ENCODE data around the gene TRIM63.

TRIM63 gene

GRCh38 chr1:26023009-26023408, 44.4 kb downstream of the TRIM63 start:
- 95 to 96% methylated on average over 7 to 12 of the region's 13 CpGs for WGBS, 2 experiments (ENCODE audit: insufficient coverage in 2 of 2)
- Histone ChIP-seq H3K4me3 (ENCODE audit: extremely low read depth, insufficient read depth, low read length, poor library complexity, severe bottlenecking) (no peak overlapping the region), H3K4me1 (ENCODE audit: control insufficient read depth, insufficient read depth, low read length, poor library complexity, severe bottlenecking) (peaks cover 40% of the 10 kb centered on the region), H3K36me3 (ENCODE audit: control insufficient read depth, insufficient read depth, low read length) (no peaks in the 10 kb centered on the region), H3K27ac (ENCODE audit: low read depth, low read length, severe bottlenecking) (no peak overlapping the region), H3K9me3 (ENCODE audit: control insufficient read depth, low read length) (no peaks in the 10 kb centered on the region)

DNA sequence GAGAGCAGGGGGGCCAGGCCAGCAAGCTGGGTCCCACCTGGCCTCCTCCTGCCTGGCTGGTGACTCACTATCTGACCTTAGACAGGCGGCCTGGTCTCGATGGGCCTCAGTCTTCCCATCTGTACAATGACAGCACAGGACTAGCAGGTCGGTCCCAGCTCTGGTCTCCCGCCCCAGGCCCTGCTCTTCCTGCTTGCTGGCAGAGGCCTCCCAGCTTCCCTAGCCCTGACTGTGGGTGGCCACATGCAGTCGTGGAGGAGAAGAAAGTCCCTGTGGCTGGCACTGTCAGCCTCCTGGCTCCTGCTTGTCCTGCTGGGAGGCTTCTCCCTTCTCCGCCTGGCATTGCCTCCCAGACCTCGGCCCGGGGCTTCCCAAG, 45.0 kb downstream of the TRIM63 start:
- Histone ChIP-seq H3K36me3 (ENCODE audit: control insufficient read depth, insufficient read depth, low read length) (no peaks in the 10 kb centered on the region), H3K9me3 (ENCODE audit: control insufficient read depth, low read length) (no peaks in the 10 kb centered on the region), H3K27ac (ENCODE audit: low read depth, low read length, severe bottlenecking) (no peak overlapping the region), H3K4me3 (ENCODE audit: extremely low read depth, insufficient read depth, low read length, poor library complexity, severe bottlenecking) (no peak overlapping the region), H3K4me1 (ENCODE audit: control insufficient read depth, insufficient read depth, low read length, poor library complexity, severe bottlenecking) (peaks cover 46% of the 10 kb centered on the region)
- 94 to 95% methylated on average over 6 to 8 of the region's 8 CpGs for WGBS, 2 experiments (ENCODE audit: insufficient coverage in 2 of 2)

DNA sequence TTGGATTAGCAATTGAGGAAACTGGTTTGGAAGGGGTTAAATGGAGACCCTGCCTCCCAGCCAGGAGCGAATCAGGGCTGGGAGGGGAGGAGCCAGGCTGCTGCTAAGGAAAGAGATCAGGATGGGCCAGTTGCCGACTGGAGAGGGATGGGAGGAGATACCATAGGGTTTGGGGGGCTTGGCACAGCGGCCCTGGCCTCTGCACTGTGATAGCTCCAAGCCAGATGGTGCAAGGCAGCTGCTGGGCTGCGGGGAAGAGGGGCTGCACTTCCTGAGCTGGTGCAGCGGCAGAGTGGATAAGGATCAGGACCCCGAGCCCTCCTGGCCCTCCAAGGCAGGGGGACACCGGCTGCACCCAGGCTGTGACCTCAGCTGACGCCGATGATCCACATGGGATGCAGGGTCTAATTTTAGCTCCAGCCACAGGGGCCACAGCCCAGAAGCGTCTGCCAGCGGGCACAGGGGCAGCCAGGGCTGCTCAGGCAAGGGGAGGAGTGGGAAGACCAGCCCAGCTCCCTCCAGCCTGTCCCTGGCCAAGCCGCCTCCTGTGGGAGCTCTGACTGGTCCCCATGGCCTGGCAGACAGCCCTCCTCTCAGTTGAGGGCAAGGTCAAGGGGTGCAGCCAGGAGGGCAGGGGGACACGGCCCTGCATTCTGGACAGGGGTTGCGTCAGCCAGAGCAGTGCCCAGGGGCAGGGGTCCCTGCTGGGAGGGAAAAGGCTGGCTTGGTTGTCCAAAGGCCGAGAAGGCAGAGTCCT, 45.6 kb downstream of the TRIM63 start, which contains the start of gene EXTL1:
TSS of gene EXTL1 (plus strand) at position 129 of the 757 bp plus-strand sequence. CDS start 872 bp downstream, outside the sequence.
- Histone ChIP-seq H3K27ac (ENCODE audit: low read depth, low read length, severe bottlenecking) (peak within 1 kb of the TSS; percentile 23), H3K36me3 (ENCODE audit: control insufficient read depth, insufficient read depth, low read length) (no peaks in the 10 kb centered on the region), H3K9me3 (ENCODE audit: control insufficient read depth, low read length) (no peaks in the 10 kb centered on the region), H3K4me3 (ENCODE audit: extremely low read depth, insufficient read depth, low read length, poor library complexity, severe bottlenecking) (peak within 1 kb of the TSS; percentile 23), H3K4me1 (ENCODE audit: control insufficient read depth, insufficient read depth, low read length, poor library complexity, severe bottlenecking) (peaks cover 52% of the 10 kb centered on the region)
- 42 to 50% methylated on average over 13 to 15 of the region's 15 CpGs for WGBS, 2 experiments (ENCODE audit: insufficient coverage in 2 of 2)

GRCh38 chr1:26020941-26021646, 46.3 kb downstream of the TRIM63 start:
- Histone ChIP-seq H3K4me3 (ENCODE audit: extremely low read depth, insufficient read depth, low read length, poor library complexity, severe bottlenecking) (no peak overlapping the region), H3K4me1 (ENCODE audit: control insufficient read depth, insufficient read depth, low read length, poor library complexity, severe bottlenecking) (peaks cover 55% of the 10 kb centered on the region), H3K36me3 (ENCODE audit: control insufficient read depth, insufficient read depth, low read length) (no peaks in the 10 kb centered on the region), H3K27ac (ENCODE audit: low read depth, low read length, severe bottlenecking) (no peak overlapping the region), H3K9me3 (ENCODE audit: control insufficient read depth, low read length) (no peaks in the 10 kb centered on the region)
- 75 to 77% methylated on average over 4 to 5 of the region's 6 CpGs for WGBS, 2 experiments (ENCODE audit: insufficient coverage in 2 of 2)

- no peak overlapping the region for H3K4me3 ChIP-seq (ENCODE audit: extremely low read depth, insufficient read depth, low read length, poor library complexity, severe bottlenecking)
- peaks cover 55% of the 10 kb centered on the region for H3K4me1 ChIP-seq (ENCODE audit: control insufficient read depth, insufficient read depth, low read length, poor library complexity, severe bottlenecking)
- H3K36me3 ChIP-seq (ENCODE audit: control insufficient read depth, insufficient read depth, low read length), result no peaks in the 10 kb centered on the region
- no peak overlapping the region for H3K27ac ChIP-seq (ENCODE audit: low read depth, low read length, severe bottlenecking)
- 70 to 79% methylated on average over 5 to 6 of the region's 6 CpGs for WGBS, 2 experiments (ENCODE audit: insufficient coverage in 2 of 2)
- no peaks in the 10 kb centered on the region for H3K9me3 ChIP-seq (ENCODE audit: control insufficient read depth, low read length)
These were observed 47.1 kb downstream of the TRIM63 start for GRCh38 chr1:26020330-26020768.

DNA sequence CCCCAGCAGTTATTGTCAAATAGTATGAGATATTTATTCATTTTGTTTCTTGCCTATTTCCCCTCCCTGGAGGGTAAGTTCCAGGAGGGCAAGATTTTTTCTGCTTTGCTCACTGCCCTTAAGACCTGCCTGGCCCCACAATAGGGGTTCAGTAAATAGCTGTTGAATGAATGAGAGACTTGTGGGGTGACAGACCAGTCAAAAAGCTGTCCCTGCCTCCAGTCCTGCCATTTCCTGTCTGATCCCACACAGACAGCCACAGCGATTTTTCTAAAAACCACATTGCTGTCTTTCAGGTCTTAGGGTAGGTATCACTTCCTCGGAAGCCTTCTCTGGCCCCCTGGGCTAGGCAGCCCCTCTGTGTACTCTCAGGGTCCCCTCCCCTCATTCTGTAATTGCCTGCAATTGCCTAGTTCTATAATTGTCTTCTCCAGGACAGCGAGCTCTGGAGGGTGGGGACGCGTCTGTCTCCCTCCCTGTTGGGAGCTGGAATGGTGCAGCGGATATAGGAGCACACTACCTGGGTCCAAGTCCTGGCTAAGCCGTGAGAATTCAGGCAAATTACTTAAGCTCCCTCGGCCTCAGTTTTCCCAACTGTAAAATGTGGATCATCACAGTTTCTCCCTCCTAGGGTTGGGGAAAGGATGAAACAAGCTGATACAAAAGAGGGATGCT, 47.7 kb downstream of the TRIM63 start:
- Histone ChIP-seq H3K4me1 (ENCODE audit: control insufficient read depth, insufficient read depth, low read length, poor library complexity, severe bottlenecking) (peaks cover 55% of the 10 kb centered on the region), H3K4me3 (ENCODE audit: extremely low read depth, insufficient read depth, low read length, poor library complexity, severe bottlenecking) (no peak overlapping the region), H3K36me3 (ENCODE audit: control insufficient read depth, insufficient read depth, low read length) (no peaks in the 10 kb centered on the region), H3K9me3 (ENCODE audit: control insufficient read depth, low read length) (no peaks in the 10 kb centered on the region), H3K27ac (ENCODE audit: low read depth, low read length, severe bottlenecking) (no peak overlapping the region)
- 86 to 91% methylated on average over 5 to 7 of the region's 8 CpGs for WGBS, 2 experiments (ENCODE audit: insufficient coverage in 2 of 2)

DNA sequence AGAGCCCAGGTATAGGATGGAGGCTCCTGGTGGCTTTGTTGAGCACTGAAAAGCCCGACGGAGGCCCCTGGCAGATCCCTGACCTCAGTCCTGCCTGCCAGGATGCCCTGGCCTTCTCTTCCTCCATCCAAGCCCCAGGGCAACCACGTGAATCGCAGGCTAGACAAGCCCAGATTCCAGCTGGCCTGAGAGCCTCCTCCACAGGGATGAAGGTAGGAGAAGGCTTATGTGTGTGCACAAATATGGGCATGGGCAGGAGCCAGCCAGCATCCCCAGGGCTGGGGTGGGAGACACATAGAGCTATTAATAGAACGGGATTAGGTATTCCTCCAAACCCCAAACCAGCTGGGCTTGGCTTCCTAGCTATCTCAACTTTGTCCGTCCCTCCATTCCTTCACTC, 49.8 kb downstream of the TRIM63 start:
- Histone ChIP-seq H3K4me3 (ENCODE audit: extremely low read depth, insufficient read depth, low read length, poor library complexity, severe bottlenecking) (no peak overlapping the region), H3K27ac (ENCODE audit: low read depth, low read length, severe bottlenecking) (no peak overlapping the region), H3K4me1 (ENCODE audit: control insufficient read depth, insufficient read depth, low read length, poor library complexity, severe bottlenecking) (peaks cover 45% of the 10 kb centered on the region), H3K36me3 (ENCODE audit: control insufficient read depth, insufficient read depth, low read length) (no peaks in the 10 kb centered on the region), H3K9me3 (ENCODE audit: control insufficient read depth, low read length) (no peaks in the 10 kb centered on the region)
- WGBS, 2 experiments (ENCODE audit: insufficient coverage in 2 of 2), result 100% methylated on average over 1 of the region's 6 CpGs

DNA sequence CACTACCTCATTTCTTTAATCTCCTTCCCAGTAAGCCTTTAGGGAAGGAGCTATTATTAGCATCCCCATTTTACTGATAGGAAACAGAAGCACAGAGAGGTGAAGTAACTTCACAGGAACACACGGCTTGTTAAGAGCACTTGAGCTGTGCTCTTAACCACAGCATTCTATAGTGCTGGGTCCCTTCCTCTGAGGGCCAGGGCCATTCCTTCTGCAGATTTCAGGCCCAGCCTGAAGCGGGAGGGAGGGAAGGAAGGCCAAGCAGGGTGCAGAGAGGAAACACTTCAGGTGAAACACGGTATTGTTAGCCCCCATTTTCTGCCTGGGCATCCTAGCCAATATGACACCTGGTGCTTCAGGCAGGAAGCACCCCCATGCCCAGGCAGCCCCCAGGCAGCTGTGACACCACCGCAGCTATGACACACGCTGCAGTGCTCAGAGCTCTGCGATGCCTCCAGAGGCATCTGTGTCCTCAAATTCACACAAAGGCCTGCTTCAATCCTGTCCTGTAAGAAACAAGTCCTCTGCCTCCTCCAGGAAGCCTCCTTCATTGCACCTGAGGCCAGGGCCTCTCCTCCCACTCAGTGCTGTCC, 50.4 kb downstream of the TRIM63 start:
- Histone ChIP-seq H3K36me3 (ENCODE audit: control insufficient read depth, insufficient read depth, low read length) (no peaks in the 10 kb centered on the region), H3K27ac (ENCODE audit: low read depth, low read length, severe bottlenecking) (no peak overlapping the region), H3K4me3 (ENCODE audit: extremely low read depth, insufficient read depth, low read length, poor library complexity, severe bottlenecking) (no peak overlapping the region), H3K4me1 (ENCODE audit: control insufficient read depth, insufficient read depth, low read length, poor library complexity, severe bottlenecking) (peaks cover 45% of the 10 kb centered on the region), H3K9me3 (ENCODE audit: control insufficient read depth, low read length) (no peaks in the 10 kb centered on the region)
- 79 to 82% methylated on average over 4 to 6 of the region's 6 CpGs for WGBS, 2 experiments (ENCODE audit: insufficient coverage in 2 of 2)

GRCh38 chr1:26016258-26016952, 51.0 kb downstream of the TRIM63 start:
- Histone ChIP-seq H3K9me3 (ENCODE audit: control insufficient read depth, low read length) (no peaks in the 10 kb centered on the region), H3K4me1 (ENCODE audit: control insufficient read depth, insufficient read depth, low read length, poor library complexity, severe bottlenecking) (peaks cover 38% of the 10 kb centered on the region), H3K27ac (ENCODE audit: low read depth, low read length, severe bottlenecking) (no peak overlapping the region), H3K4me3 (ENCODE audit: extremely low read depth, insufficient read depth, low read length, poor library complexity, severe bottlenecking) (no peak overlapping the region), H3K36me3 (ENCODE audit: control insufficient read depth, insufficient read depth, low read length) (no peaks in the 10 kb centered on the region)
- 75 to 90% methylated on average over 6 to 8 of the region's 10 CpGs for WGBS, 2 experiments (ENCODE audit: insufficient coverage in 2 of 2)

- H3K4me3 ChIP-seq (ENCODE audit: extremely low read depth, insufficient read depth, low read length, poor library complexity, severe bottlenecking), result no peak overlapping the region
- H3K4me1 ChIP-seq (ENCODE audit: control insufficient read depth, insufficient read depth, low read length, poor library complexity, severe bottlenecking), result peaks cover 28% of the 10 kb centered on the region
- H3K9me3 ChIP-seq (ENCODE audit: control insufficient read depth, low read length), result no peaks in the 10 kb centered on the region
- no peak overlapping the region for H3K27ac ChIP-seq (ENCODE audit: low read depth, low read length, severe bottlenecking)
- WGBS, 2 experiments (ENCODE audit: insufficient coverage in 2 of 2), result 84 to 100% methylated on average over 1 to 2 of the region's 2 CpGs
- no peaks in the 10 kb centered on the region for H3K36me3 ChIP-seq (ENCODE audit: control insufficient read depth, insufficient read depth, low read length)
These were observed 52.1 kb downstream of the TRIM63 start for GRCh38 chr1:26015358-26015757.

Data from mesodermal cell (in vitro differentiated cells).